Stimulated activated CD4-positive, alpha-beta T cell treated with anti-CD3 and anti-CD28 coated beads, TNF-alpha, amount 100 ng/mL, for 24 hours (primary cell): ENCODE results near the gene LGALS9B.
"Not testable (repeated sequence)": the region's sequence is repeated elsewhere in the genome, so short reads cannot be mapped to it uniquely, and the experiment has no call there.

Experiments used
- DNase-seq, 3 experiments: peaks; one replicate each; pipeline ENCODE4 v3.0.0-alpha.2; 2020; ENCODE audit warnings: low read depth in 3 of 3

Gene LGALS9B

GRCh38 chr17:20416381-20416911 is 50.9 kb downstream of the LGALS9B start:
- not testable (repeated sequence) for DNase-seq

- DNase-seq, result not testable (repeated sequence)
These were observed 51.9 kb downstream of the LGALS9B start for GRCh38 chr17:20415479-20415878.

GRCh38 chr17:20401306-20402022 is 65.9 kb downstream of the LGALS9B start:
- not testable (repeated sequence) for DNase-seq

- DNase-seq, result not testable (repeated sequence)
These were observed 66.6 kb downstream of the LGALS9B start for GRCh38 chr17:20400559-20401305.
